Small intestine (tissue), 7 donors: ENCODE results near the gene PHACTR1. TPM values are rescaled to one million over a fixed set of nuclear protein-coding genes. Genes with fewer than 3 reads are reported as not detected.
"Not testable (repeated sequence)": the region's sequence is repeated elsewhere in the genome, so short reads cannot be mapped to it uniquely, and the experiment has no call there.

Source experiments
- DNase-seq, 2 donors: peaks; one replicate each; pipeline versions ENCODE4 v3.0.0 to v3.0.0-alpha.2; 2013
- FAIRE-seq: peaks from 2 replicates; lab custom pipeline; 2012; peaks lifted over from hg19 to GRCh38; lab: Jason Lieb, UNC
- H3K27ac ChIP-seq, 3 donors: one replicate each; pipeline ENCODE4 v1.5.1; 2013; ENCODE audit warnings: low read length in 2 of 3, mild to moderate bottlenecking in 2 of 3, control low read depth in 1 of 3, inconsistent platforms in 1 of 3, low read depth in 1 of 3, moderate library complexity in 1 of 3
- H3K27me3 ChIP-seq, 3 donors: one replicate each; pipeline ENCODE4 v1.6.1; 2013; ENCODE audit warnings: low read length in 3 of 3, inconsistent platforms in 1 of 3; ENCODE audit not compliant: control insufficient read depth in 3 of 3, insufficient read depth in 3 of 3
- H3K36me3 ChIP-seq, 3 donors: one replicate each; pipeline ENCODE4 v1.6.1; 2013; ENCODE audit warnings: low read length in 3 of 3, inconsistent platforms in 1 of 3, low read depth in 1 of 3, mild to moderate bottlenecking in 1 of 3, moderate library complexity in 1 of 3; ENCODE audit not compliant: control insufficient read depth in 3 of 3, insufficient read depth in 2 of 3
- H3K4me1 ChIP-seq, 3 donors: one replicate each; pipeline ENCODE4 v1.6.1; 2013; ENCODE audit warnings: low read length in 2 of 3, inconsistent platforms in 1 of 3, low read depth in 1 of 3, mild to moderate bottlenecking in 1 of 3, moderate library complexity in 1 of 3; ENCODE audit not compliant: control insufficient read depth in 3 of 3, insufficient read depth in 2 of 3
- H3K4me3 ChIP-seq, 3 donors: one replicate each; pipeline ENCODE4 v1.5.1; 2013; ENCODE audit warnings: low read length in 3 of 3, control low read depth in 1 of 3, inconsistent platforms in 1 of 3, low read depth in 1 of 3, mild to moderate bottlenecking in 1 of 3, moderate library complexity in 1 of 3
- H3K9me3 ChIP-seq, 2 donors: one replicate each; pipeline ENCODE4 v1.6.1; 2013; ENCODE audit warnings: low read depth in 1 of 2, low read length in 1 of 2; ENCODE audit not compliant: control insufficient read depth in 2 of 2, insufficient read depth in 1 of 2
- WGBS, 3 donors: extraction: QIAGEN DNeasy Blood & Tissue Kit; methylation state at CpG; one replicate each; pipeline ENCODE4 v1.1.7; 2013; 5-methylcytosine and 5-hydroxymethylcytosine counted together
- polyA plus RNA-seq, 4 donors: library from polyadenylated mRNA; stranded (reverse) in 3 of 4; unstranded in 1 of 4; fragments of 200-250 nt in 3 of 4; fragments of 120-200 nt in 1 of 4; gene quantifications; one replicate each; pipeline versions ENCODE4 v1.2.1 to v1.2.3, GENCODE V29; 2013
- donor health status: healthy with polysubstance abuse.
- donor health status: control.
- donor health status: control.
- donor health status: Bipolar disorder and iron deficiency.
- donor health status: healthy.

The PHACTR1 gene
- polyA plus RNA-seq, 4 donors: 0.67 to 3.8 (median 1.8) TPM

- no peaks in the 10 kb centered on the region for H3K9me3 ChIP-seq
- no peaks in the 10 kb centered on the region for H3K27me3 ChIP-seq
- H3K4me3 ChIP-seq: no peak overlapping the region
- FAIRE-seq: no peak
- peaks cover 13 to 32% (median 15%) of the 10 kb centered on the region in 3 donors for H3K36me3 ChIP-seq
- no peak for DNase-seq
- no peak overlapping the region for H3K27ac ChIP-seq
- H3K4me1 ChIP-seq: peaks cover 0 to 3% (median 0%) of the 10 kb centered on the region in 3 donors
These were observed 598.2 kb downstream of the PHACTR1 start for GRCh38 chr6:13314806-13315205.

GRCh38 chr6:13315896-13316295 lies 599.3 kb downstream of the PHACTR1 start:
- H3K4me1 ChIP-seq: peaks cover 0 to 3% (median 0%) of the 10 kb centered on the region in 3 donors
- H3K4me3 ChIP-seq: no peak overlapping the region
- H3K27me3 ChIP-seq: no peaks in the 10 kb centered on the region
- no peak overlapping the region for H3K27ac ChIP-seq
- DNase-seq: no peak
- no peak for FAIRE-seq
- peaks cover 13 to 35% (median 18%) of the 10 kb centered on the region in 3 donors for H3K36me3 ChIP-seq
- 93 to 97% (median 97%) methylated on average over 5 of the region's 5 CpGs for WGBS, 3 donors
- H3K9me3 ChIP-seq: no peaks in the 10 kb centered on the region

- WGBS, 3 donors: 96 to 98% (median 98%) methylated on average over 2 of the region's 2 CpGs
- H3K4me1 ChIP-seq: no peaks in the 10 kb centered on the region
- peaks cover 19 to 39% (median 21%) of the 10 kb centered on the region in 3 donors for H3K36me3 ChIP-seq
These were observed 602.3 kb downstream of the PHACTR1 start for GRCh38 chr6:13318821-13319220.

GRCh38 chr6:13319891-13320564 lies 603.5 kb downstream of the PHACTR1 start:
- no peaks in the 10 kb centered on the region for H3K4me1 ChIP-seq
- DNase-seq (no peak), FAIRE-seq (no peak)
- no peaks in the 10 kb centered on the region for H3K9me3 ChIP-seq
- peaks cover 17 to 36% (median 21%) of the 10 kb centered on the region in 3 donors for H3K36me3 ChIP-seq
- 91% methylated on average over 5 of the region's 5 CpGs for WGBS, 3 donors
- H3K4me3 ChIP-seq: no peak overlapping the region
- no peak overlapping the region for H3K27ac ChIP-seq
- no peaks in the 10 kb centered on the region for H3K27me3 ChIP-seq

More at GRCh38 chr6:13318821-13319220, 602.3 kb downstream of the PHACTR1 start:
- Histone ChIP-seq H3K27ac (no peak overlapping the region), H3K9me3 (no peaks in the 10 kb centered on the region), H3K27me3 (no peaks in the 10 kb centered on the region), H3K4me3 (no peak overlapping the region)
- FAIRE-seq: no peak
- peak in 1 of 2 donors; percentile 17 for DNase-seq

GRCh38 chr6:13326031-13326586 lies 609.5 kb downstream of the PHACTR1 start:
- not testable (repeated sequence) for H3K27ac ChIP-seq, H3K4me3 ChIP-seq, H3K36me3 ChIP-seq, H3K4me1 ChIP-seq, H3K9me3 ChIP-seq, DNase-seq, FAIRE-seq, H3K27me3 ChIP-seq
- WGBS, 3 donors: 82 to 86% (median 83%) methylated on average over 3 of the region's 3 CpGs

DNA sequence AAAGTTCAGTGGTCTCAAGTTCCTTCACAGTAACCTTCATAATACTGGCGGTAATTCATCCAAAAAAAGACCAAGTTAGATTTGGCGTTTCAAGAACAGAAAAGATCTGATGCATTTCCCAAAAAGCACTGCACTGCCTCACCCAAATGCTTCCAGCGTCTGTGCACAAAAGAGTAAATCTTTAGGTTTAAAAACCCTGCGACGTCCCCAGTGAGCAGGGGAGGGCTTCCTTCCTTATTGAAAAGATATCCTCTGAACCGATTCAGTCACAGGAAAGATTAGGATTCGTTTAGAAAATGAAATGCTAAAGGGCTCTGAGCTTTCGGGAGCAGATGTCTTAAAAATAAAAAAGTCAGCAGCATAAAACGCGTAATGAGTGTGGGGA lies 611.1 kb downstream of the PHACTR1 start:
- WGBS, 3 donors: 0 to 1% (median 0%) methylated on average over 10 of the region's 10 CpGs
- Histone ChIP-seq H3K4me3 (peak overlapping the region; percentile 74 to 92 (median 90)), H3K4me1 (peaks cover 0 to 3% (median 2%) of the 10 kb centered on the region in 3 donors), H3K27ac (peak overlapping the region; percentile 91 to 98 (median 96)), H3K27me3 (no peaks in the 10 kb centered on the region), H3K9me3 (no peaks in the 10 kb centered on the region), H3K36me3 (peaks cover 3 to 6% (median 5%) of the 10 kb centered on the region in 3 donors)
- no peak for FAIRE-seq
- no peak for DNase-seq

GRCh38 chr6:13328076-13328874 lies 611.7 kb downstream of the PHACTR1 start, which contains the start of gene TBC1D7:
Gene TBC1D7, minus strand, starts transcription at chr6:13328537. Its CDS starts 1,639 bp downstream, at chr6:13326898.
- no peak for FAIRE-seq

DNA sequence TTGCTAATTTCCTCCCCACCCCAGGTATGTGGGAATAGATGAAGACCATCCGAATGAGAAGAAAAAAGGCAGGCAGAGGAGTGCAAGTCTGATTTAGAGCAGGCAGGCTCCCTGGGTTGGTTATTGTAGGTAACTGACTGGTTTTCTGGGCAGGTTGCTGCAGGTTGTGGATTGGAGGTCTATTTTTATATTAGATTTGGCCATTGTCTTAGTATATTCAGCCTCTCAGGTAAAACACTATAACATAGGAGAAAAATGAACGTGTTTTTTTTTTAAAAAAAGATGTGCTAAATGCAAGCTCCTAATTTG lies 612.3 kb downstream of the PHACTR1 start:
- Histone ChIP-seq H3K4me1 (peaks cover 0 to 3% (median 2%) of the 10 kb centered on the region in 3 donors), H3K27me3 (no peaks in the 10 kb centered on the region), H3K36me3 (peaks cover 0 to 3% (median 2%) of the 10 kb centered on the region in 3 donors), H3K27ac (peak overlapping the region; percentile 72 to 91 (median 86)), H3K4me3 (peak overlapping the region; percentile 74 to 92 (median 90)), H3K9me3 (no peaks in the 10 kb centered on the region)
- 0 to 2% (median 2%) methylated on average over 2 of the region's 2 CpGs for WGBS, 3 donors
- no peak for DNase-seq
- FAIRE-seq: no peak

More at GRCh38 chr6:13328076-13328874, 611.7 kb downstream of the PHACTR1 start, which contains the start of gene TBC1D7:
- peak; percentile 91 to 97 for DNase-seq
- no peaks in the 10 kb centered on the region for H3K27me3 ChIP-seq
- H3K9me3 ChIP-seq: no peaks in the 10 kb centered on the region
- 0% methylated on average over 57 to 63 of the region's 63 CpGs for WGBS, 3 donors
- peak within 1 kb of the TSS; percentile 74 to 92 (median 90) for H3K4me3 ChIP-seq
- H3K36me3 ChIP-seq: peaks cover 3 to 6% (median 4%) of the 10 kb centered on the region in 3 donors
- H3K4me1 ChIP-seq: peaks cover 0 to 3% (median 2%) of the 10 kb centered on the region in 3 donors
- H3K27ac ChIP-seq: peak within 1 kb of the TSS; percentile 91 to 98 (median 96)
